CD4-positive, alpha-beta T cell treated with Interleukin-10 for 1 hour (primary cell): ENCODE results near the gene PDE8B.

Experiments used
- DNase-seq: peaks from one replicate; pipeline ENCODE4 v3.0.0-alpha.2; 2020

PDE8B gene

DNA sequence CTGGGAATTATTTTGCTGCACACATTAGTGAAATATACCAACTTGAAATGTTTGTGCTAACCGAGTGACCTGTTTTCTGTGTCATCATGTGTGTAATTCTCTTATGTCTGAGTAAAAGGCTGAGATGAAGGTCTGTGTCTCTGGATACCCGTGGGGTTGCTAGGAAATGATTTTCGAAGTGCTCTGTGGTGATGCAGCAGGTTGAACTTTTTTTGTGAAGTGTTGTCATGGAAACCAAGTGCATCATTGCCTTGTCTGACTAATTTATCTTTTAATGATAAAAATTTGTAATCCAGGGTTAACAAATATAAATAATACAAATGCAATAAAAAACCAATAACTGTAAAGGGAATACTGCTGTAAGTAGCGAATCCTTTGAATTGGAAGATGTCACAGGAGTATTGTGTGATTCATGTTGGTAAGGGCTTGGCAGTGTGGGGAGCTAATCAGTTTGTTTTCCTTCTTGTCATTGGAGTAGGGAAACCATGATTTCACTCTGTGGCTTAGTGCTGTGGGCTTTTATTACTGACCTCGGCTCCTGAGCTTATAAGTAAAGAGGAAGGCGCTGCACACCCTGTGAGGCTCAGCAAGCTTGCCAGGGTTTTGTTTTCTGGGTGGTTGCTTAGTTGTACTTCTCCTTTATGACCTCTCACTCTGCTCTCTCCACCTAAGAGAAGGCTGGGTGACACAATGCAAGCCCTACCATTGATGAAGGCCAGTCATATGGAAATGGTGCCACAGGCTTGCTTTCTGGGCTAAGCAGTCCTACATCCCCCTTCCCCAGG is 22.3 kb downstream of the PDE8B start:
- DNase-seq, result peak; percentile 6

- DNase-seq, result no peak
These were observed 25.6 kb downstream of the PDE8B start for GRCh38 chr5:77235846-77236721.

GRCh38 chr5:77239126-77239741 is 28.8 kb downstream of the PDE8B start:
- peak; percentile 7 for DNase-seq

GRCh38 chr5:77241444-77241843 is 31.0 kb downstream of the PDE8B start:
- DNase-seq, result no peak

DNA sequence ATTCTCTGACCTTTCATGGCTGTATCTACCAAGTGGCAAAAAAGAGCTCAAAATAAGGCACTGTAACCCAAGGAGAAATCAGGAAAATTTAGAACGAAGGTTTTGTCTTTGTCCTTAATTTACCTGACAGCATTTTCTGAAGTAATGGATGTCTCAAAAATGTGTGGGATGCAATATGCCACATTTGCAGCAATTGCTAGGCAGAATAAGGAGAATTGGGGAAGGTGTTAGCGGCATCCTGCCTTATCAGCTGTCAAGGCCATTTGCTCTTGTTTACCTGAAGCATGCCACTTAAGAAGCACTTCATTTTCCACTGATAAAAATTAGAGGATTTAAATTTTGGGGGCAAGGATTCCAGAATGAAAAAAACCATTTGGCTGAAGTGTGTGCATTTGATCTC is 39.0 kb downstream of the PDE8B start:
- DNase-seq, result no peak

- DNase-seq, result no peak
These were observed 39.5 kb downstream of the PDE8B start for GRCh38 chr5:77250021-77250420.

- DNase-seq, result no peak
These were observed 41.4 kb downstream of the PDE8B start for GRCh38 chr5:77251921-77252320.

- no peak for DNase-seq
These were observed 45.1 kb downstream of the PDE8B start for GRCh38 chr5:77255617-77256016.

- no peak for DNase-seq
These were observed 45.9 kb downstream of the PDE8B start for GRCh38 chr5:77256406-77256805.

DNA sequence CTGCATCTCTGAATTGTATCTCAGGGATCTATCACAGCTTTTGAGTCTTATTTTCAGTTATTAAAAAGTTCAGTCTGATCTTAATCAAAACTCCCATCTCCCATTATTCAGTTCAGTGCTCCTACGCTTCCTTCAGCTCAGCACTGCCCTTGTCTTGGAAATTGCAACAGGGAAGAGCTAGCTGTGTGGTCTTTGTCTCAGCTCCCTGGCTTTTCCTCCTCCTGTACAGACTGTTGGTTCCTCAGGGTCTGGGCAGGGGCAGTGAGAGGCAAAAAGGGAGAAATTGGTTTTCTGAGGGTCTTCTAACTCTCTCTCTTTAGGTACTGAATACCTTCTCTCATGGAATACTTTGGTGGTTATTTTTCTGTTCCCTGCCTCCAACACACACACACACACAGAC is 48.2 kb downstream of the PDE8B start:
- DNase-seq, result no peak

DNA sequence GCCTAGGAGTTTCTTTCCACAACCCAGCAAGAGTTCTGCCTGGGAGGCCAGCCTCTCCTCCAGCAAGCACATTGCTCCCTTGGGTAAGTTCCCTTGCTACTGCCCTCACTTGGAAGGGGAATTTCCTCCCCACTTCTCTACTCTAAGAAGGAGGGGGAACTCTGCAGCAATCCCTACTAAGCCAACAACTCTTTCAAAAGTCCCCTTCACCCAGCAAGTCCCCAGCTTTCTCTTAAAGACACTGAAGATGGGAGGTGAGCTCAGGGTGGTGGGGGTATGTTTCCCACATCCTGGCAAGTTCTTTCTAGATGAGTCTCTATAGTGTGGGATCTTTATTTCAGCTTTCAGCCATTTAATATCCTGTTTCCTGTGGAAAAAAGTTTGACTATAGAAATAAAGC is 49.0 kb downstream of the PDE8B start:
- no peak for DNase-seq

- no peak for DNase-seq
These were observed 52.2 kb downstream of the PDE8B start for GRCh38 chr5:77262697-77263096.

DNA sequence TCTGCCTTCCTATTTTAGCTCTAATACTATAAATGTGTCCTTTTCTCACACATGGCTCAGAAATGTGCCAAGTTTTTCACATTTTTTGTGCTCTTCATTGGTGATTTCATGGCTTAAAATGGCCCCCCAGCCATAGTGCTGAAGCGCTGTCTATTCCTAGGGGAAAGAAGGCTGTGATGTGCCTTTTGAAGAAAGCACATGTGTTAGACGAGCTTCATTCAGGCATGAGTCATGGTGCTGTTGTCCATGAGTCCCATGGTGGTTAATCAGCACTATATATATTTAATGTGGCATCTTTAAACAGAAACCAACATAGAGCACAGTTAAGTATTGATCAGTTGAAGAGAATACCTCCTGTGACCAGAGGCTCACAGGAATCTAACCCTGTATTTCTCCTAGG is 55.8 kb downstream of the PDE8B start:
- DNase-seq, result no peak

GRCh38 chr5:77267496-77267895 is 57.0 kb downstream of the PDE8B start:
- DNase-seq, result no peak

- DNase-seq, result no peak
These were observed 61.7 kb downstream of the PDE8B start for GRCh38 chr5:77272206-77272605.

DNA sequence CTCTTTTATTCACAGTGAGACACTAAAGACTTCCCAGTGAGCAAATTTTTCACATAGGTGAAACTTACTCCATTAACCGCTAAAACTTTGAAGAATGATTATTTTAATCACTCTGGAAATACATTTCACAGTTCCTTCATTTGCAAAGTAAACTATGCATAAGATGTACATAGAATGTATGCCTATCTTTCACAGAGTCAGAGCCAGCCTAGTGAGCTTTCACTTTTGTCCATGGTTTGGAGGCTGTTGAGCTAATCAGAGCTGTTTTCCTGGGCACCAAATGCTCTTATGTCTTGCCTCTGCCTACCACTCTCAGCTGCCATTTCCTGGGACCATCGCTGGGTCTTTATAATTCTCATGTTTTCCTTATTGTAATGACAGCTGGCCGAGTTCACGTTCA is 67.3 kb downstream of the PDE8B start:
- no peak for DNase-seq

- DNase-seq, result no peak
These were observed 69.6 kb downstream of the PDE8B start for GRCh38 chr5:77280036-77280435.

- no peak for DNase-seq
These were observed 71.5 kb downstream of the PDE8B start for GRCh38 chr5:77281969-77282336.

- DNase-seq, result no peak
These were observed 72.0 kb downstream of the PDE8B start for GRCh38 chr5:77282337-77283027.

DNA sequence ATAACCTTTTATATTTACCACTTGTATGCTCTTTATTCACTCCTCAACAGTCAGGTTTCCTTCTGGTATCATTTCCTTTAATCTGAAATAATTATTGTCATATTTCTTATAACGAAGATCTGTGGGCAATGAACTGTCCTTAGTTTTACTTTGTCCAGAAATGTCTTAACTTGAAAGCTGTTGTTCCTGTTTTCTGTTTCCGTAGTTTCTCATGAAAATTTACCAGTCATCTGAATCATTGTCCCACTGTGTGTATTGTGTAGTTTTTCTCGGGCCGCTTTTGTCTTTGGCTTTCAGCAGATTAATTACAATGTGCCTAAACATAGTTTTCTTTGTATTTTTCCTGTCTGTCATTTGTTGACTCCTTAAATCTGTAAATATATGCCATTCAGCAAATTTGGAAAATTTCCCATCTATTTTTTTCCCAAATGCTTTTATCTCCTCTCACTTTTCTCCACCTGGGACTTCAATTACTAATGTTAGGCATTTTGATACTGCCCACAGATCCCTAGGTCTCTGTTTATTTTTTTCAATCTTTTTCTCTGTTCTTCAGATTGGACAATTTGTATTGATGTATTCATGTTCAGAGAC is 74.9 kb downstream of the PDE8B start:
- DNase-seq, result no peak

DNA sequence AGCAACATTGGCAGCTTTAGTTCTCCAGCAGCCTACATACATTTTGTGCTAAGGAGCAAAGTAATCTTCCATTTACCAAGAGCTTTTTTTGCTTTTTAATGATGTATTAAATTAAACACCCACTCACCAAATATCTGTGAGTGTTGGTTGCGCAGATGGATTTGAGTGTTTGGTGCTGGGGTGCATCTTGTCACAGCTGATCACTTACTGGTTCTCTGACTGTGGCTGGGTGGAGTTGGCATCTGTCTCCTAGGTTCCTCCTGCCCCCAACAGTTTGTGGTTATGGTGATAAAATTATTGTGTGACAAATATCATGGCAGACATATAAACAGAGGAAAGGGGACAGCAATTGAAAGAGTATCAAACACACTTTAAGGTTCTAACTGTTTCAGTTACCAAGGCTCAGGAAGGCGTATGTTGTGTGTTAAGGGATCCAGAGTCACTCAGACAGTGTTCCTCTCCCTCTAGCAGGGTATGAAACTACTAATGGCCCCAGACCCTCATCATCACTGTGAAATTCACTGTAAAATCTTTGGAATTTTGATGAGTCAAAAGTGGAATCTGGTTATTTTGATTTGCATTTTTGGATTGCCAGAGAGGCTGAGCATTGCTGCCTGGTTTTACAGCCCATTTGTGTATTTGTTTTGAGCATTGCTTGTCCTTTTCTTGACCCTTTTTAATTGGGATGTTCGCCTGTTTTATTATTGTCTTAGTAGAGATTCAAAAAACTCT is 81.7 kb downstream of the PDE8B start:
- no peak for DNase-seq

DNA sequence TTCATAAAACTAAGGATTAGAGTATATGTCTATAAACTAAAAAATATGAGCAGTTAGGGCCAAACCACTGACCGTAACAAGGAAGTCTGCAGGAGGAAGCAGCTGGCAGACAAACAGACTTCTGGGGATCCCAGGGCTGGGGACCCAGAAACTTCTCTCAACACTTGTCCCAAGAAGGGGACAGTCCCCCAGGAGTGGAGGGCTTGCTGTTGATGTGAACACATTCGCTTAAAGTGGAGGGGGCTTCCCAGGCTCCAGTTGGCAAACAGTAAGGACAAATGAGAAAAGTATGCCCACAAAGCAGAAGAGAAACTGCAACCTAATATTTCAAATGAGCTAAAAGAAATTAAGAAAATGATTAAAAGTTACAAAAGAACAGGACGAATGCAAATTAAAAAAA is 83.7 kb downstream of the PDE8B start:
- DNase-seq, result no peak
